GM19351 (cell line): ENCODE results near the gene IMMP2L.

ENCODE experiments used
- ATAC-seq: cut with Tn5 transposase; IDR thresholded peaks from one replicate; pipeline ENCODE4 v1.9.1; 2021; ENCODE audit warnings: mild to moderate bottlenecking, moderate library complexity; ENCODE audit not compliant: unreplicated experiment

The IMMP2L gene

DNA sequence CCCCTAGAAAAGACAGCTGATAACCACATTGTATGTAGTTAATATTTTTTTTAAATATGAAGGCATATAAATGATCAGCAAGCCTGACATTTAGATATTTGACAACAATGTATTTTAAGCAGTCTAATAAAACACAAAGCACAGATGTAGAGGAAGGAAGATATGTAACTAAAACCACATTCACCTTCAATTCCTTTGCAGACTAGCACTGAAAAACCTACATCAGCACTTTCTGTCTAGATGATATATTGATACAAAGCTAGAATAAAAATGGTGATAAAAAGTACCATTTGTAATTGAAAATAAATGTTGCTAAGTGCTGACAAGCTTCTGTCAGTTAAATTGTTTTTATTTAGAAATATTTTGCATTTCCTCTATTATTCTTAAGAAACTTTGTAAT lies 153.6 kb downstream of the IMMP2L start:
- no peak for ATAC-seq

DNA sequence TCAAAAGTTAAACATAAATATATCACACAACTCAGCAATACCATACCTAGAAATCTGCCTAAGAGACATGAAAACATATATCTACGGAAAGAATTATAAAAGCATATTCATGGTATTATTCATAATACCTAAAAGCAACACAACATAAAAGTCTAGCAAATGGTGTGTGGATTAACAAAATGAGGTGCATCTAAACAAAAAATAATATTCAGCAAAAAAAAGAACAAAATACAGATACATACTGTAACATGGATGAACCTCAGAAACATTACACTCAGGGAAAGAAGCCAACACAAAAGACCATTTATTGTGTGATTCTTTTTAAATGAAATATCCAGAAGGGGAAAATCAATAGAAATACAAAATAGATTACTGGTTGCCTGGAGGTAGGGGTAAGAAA lies 155.0 kb downstream of the IMMP2L start:
- no peak for ATAC-seq

- no peak for ATAC-seq
Observed at GRCh38 chr7:111405621-111406020, 156.7 kb downstream of the IMMP2L start.

- no peak for ATAC-seq
Observed at GRCh38 chr7:111401516-111401915, 160.8 kb downstream of the IMMP2L start.

DNA sequence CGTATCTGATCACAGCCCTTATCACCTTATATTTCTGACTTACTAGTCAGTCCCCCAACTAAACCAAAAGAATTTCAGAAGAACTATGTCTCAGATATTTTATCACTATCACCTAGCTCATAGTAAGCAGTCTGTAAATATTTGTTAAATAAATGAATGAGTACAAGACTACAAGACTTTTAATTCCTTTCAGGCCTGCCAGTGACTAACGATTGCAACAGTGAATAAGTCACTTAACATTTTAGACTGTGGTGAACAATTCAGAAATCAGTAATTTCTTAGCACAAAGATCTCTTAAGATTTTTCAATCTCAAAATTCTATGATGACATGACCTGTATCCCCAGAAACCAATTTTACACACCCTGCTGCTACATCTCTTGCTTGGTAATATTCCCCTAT lies 162.2 kb downstream of the IMMP2L start:
- no peak for ATAC-seq

- no peak for ATAC-seq
Observed at GRCh38 chr7:111394891-111395290, 167.4 kb downstream of the IMMP2L start.

- ATAC-seq = no peak
Observed at GRCh38 chr7:111393011-111393754, 169.1 kb downstream of the IMMP2L start.

GRCh38 chr7:111392294-111392693 lies 170.0 kb downstream of the IMMP2L start:
- ATAC-seq = no peak

GRCh38 chr7:111390000-111390399 lies 172.3 kb downstream of the IMMP2L start:
- no peak for ATAC-seq

DNA sequence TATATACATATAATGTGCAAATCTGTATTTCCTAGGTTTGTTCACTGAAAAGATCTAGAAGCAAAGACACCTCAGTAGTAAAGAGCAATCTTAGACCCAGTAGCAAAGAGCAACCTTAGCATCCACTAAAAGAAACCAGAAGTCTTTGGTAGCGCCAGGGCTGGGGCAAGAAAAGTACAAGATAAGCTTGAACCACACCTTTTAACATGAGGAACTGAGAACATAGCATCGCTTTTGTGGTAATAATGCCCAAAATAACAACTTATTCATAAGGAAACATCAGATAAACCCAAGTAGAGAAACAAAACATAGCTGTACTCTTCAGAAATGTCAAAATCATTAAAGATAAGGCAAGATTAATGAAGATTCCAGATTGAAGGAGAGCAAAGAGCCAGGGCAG lies 173.4 kb downstream of the IMMP2L start:
- peak; percentile 96 for ATAC-seq

- no peak for ATAC-seq
Observed at GRCh38 chr7:111388016-111388415, 174.3 kb downstream of the IMMP2L start.

DNA sequence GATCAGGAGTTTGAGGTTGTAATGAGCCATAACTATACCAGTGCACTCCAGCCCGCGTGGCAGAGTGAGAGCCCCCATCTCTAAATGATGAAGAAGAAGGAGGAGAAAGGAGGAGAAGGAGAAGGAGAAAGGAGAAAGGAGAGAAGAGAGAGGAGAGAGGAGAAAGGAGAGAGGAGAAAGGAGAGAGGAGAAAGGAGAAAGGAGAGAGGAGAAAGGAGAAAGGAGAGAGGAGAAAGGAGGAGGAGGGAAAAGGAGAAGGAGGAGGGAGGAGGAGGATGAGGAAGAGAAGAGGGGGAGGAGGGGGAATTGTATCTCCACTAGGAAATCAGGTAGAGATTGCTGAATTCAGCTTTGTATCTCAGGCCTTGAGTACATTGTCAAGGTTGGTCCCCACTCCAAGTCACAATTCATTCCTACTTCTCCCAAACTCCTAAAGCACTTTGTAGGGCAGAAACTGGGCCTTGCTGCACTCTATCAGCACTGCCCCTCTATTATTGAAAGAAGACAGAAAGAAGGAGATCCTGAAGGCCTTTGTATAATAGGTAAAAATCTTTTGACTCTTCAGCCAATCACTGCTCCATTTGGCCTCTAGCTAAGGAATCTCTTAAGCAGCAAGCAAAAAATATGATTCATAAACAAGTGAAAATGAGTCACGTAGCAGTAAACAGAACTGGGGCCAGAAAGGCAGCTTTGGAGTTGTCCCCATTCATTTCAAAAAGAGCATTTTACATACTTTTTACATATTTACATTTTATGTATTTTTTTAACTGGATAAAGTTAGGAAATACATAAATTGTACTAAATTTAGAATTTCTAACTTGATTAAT lies 178.0 kb downstream of the IMMP2L start:
- no peak for ATAC-seq

DNA sequence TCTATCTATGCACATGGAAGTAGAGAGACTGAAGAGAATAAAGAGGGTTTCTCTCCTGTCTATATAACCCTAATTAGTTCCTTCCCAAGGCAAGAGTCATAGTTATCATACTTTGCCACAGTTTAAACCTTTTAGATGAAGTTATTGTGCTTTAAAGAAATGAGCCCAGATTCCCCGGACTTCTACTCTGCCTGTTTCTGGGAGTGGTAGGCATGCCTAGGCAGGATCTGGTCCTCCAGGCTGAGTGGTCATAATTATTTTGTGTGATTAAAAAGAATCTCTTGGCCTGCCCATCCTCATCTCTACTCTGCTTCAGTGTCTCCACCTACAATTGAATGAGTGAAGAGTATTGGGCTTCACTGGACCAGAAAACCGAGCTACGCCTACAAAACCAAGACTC lies 179.2 kb downstream of the IMMP2L start:
- ATAC-seq = no peak

DNA sequence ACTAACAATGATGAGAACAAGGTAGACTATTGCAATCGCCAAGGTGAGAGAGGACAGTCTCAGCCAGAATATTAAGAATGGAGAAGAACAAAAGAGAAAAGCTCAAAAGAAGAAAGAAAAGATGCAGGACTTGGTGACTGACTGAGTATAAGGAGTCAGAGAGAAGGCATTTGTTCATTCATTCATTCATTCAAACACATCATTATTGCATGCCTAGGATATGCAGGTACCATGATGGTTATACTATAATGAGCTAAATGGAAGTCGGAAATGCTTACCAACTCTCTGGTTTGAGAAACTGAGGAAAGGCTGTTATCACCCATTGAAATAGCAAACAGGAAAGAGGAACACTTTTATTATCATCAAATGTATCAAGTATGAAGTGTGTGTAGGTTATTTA lies 180.7 kb downstream of the IMMP2L start:
- ATAC-seq = no peak

GRCh38 chr7:111380945-111381344 lies 181.3 kb downstream of the IMMP2L start:
- no peak for ATAC-seq

DNA sequence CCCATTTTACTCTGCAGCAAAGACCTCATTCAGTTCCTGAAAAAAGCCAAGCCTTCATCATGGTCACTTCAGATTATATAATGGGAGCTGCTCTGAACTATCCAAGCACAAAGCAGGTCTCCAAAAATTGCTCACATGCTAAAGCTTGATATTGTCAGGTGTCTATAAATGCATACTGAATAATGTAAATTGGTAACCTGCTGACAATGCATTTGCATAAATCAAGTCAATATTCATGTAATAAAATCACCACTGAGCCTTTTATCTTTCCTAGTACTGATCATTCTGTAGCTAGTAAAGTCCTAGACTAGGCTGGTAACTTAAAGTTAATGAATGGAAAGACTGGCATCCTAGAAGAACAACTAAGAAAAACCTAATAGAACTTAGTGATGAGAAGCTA lies 188.3 kb downstream of the IMMP2L start:
- ATAC-seq = no peak

DNA sequence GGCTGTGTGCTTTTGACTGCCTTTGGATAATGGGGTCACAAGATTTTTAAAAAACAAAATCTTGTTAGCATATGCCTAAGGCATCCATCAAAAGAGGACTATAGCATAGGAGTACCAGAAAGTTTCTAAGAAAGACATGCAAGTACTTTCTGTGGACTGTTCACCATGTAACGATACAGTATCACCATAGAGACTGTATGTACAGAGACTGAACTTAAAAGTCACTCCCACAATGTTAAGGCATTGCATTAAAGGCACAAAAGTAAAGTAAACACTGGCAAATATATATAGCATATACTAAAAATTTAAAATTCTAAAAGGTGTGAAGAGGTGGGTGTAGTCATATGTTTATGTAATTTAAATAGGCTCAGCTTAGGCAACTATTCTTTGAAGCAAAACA lies 190.9 kb downstream of the IMMP2L start:
- ATAC-seq = no peak

GRCh38 chr7:111370002-111370401 lies 192.3 kb downstream of the IMMP2L start:
- no peak for ATAC-seq

- ATAC-seq = no peak
Observed at GRCh38 chr7:111368381-111369065, 193.8 kb downstream of the IMMP2L start.

- no peak for ATAC-seq
Observed at GRCh38 chr7:111364413-111364812, 197.9 kb downstream of the IMMP2L start.

- ATAC-seq = no peak
Observed at GRCh38 chr7:111363099-111363498, 199.2 kb downstream of the IMMP2L start.
